SIG-M5 (cell line): ENCODE measurements around the gene CEP120.
"Not testable (repeated sequence)": the region's sequence is repeated elsewhere in the genome, so short reads cannot be mapped to it uniquely, and the experiment has no call there.

Experiments used
- DNase-seq: peaks from one replicate; lab custom pipeline; 2025; lab: John Stamatoyannopoulos, UW

CEP120 gene

GRCh38 chr5:123423278-123424149, at the start of gene CEP120:
Gene CEP120, minus strand, starts transcription at chr5:123423403. Its CDS starts 405 bp downstream, at chr5:123422998.
- peak; percentile 99 for DNase-seq

DNA sequence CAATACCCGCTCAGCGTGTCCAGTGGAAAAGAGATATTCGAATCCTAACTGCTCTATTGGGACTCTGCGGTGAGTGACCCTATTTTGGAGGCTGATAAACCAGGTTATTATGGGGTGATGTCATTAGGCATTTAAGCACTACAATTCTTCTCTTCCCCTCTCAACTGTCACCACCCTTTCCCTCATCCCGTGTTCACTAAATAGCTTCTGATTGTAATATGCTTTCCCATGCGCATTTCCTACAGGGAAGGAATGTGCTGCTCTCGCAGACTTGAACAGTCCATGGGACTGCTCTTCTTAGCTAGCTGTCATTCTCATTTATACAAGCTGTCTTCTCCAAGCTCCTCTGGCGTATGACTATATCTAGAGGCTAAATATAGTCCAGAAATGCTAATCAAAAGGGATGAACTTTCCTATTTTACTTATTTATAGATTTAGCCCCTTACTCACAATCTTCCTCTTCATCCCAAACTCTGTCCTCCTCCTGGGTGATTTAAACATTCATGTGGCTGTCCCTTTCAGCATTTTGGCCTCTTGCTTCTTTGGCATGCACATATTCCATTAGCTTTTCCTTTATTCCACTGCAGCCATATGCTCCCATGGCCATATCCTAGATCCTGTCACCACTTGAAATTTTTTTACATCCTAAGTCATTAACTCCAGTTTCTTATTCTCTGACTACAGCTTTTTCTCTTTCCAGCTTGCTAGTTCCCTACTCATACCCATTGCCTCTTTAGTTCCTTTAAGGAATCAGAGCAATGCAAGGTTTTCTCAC, 49.1 kb upstream of the CEP120 start:
- DNase-seq: no peak

DNA sequence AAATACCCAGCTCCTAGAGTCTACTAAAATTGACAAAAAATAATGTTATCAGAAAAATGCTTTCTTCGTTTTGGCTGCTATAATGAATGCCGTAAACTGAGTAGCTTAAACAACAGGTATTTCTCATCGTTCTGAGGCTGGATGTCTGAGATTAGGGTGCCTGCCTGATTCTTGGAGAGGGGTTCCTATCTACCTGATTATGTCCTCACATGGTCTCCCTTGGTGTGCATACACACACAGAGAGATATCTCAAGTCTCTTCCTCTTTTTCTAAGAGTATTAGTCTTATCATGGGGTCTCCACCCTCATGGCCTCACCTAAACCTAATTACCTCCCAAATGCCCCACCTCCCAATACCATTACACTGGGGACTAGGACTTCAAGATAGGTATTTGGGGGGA, 48.2 kb upstream of the CEP120 start:
- DNase-seq: no peak

DNA sequence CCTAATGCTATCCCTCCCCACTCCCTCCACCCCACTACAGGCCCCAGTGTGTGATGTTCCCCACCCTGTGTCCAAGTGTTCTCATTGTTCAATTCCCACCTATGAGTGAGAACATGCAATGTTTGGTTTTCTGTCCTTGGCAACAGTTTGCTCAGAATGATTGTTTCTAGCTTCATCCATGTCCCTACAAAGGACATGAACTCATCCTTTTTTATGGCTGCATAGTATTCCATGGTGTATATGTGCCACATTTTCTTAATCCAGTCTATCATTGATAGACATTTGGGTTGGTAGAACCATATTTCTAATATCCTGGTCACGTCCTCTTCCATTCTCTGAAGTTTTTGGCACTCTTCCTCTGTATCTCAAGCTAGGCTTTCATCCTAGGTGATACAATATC, 43.6 kb upstream of the CEP120 start:
- DNase-seq: not testable (repeated sequence)

- no peak for DNase-seq
Observed at GRCh38 chr5:123460296-123460729, 37.1 kb upstream of the CEP120 start.

DNA sequence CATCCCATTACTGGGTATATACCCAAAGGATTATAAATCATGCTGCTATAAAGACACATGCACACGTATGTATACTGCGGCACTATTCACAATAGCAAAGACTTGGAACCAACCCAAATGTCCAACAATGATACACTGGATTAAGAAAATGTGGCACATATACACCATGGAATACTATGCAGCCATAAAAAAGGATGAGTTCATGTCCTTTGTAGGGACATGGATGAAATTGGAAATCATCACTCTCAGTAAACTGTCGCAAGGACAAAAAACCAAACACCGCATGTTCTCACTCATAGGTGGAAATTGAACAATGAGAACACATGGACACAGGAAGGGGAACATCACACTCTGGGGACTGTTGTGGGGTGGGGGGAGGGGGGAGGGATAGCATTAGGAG, 35.8 kb upstream of the CEP120 start:
- DNase-seq: not testable (repeated sequence)

DNA sequence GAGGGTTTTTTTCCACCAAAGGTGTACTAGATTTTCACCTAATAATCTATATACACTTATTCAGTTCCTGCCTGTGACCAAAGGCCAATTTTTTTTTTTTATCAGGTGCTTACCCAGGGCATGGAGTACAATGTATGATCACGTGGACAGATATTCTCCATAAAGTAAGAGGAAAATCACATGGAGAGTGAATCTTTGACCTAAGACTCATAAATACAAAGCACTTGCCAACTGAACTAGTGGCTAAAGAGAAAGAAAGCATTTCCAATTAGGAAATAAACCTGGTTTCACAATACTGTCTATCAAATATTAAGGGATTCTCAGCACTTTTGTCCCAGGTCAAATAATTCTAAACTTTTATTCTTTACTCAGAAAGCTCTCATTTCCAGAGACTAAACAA, 33.0 kb upstream of the CEP120 start:
- DNase-seq: no peak

GRCh38 chr5:123455640-123456039, 32.4 kb upstream of the CEP120 start:
- DNase-seq: peak; percentile 40

- no peak for DNase-seq
Observed at GRCh38 chr5:123455095-123455494, 31.9 kb upstream of the CEP120 start.

DNA sequence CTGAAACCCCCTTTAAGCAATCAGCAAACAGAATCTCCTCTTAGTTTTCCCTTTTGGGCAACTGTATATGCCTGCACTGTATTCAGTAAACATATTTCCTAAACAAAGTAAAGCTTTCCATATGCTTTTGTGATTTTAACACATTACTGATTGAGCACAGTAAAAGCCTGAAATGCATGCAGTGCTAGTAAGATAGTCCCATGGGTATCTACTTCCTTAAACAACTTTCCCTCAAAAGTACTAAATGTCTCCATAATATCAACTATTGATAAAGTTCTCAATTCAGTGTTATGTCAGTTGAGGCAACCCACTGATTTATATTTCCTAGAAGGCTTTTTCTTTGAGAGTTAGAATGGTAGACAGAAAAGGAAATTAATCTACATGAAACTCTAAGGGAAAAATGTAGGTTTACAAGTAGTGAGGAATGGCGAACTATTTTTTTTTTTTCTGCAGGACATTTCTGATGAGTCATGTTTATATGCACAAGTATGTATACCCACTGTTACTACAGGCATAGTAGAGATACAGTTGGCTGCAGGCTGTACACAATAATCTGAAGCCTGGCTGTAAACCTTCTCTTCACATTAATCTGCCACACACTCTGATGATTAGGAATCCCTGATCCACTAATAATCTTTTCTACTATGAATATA, 31.2 kb upstream of the CEP120 start:
- no peak for DNase-seq

GRCh38 chr5:123452401-123452800, 29.2 kb upstream of the CEP120 start:
- no peak for DNase-seq

GRCh38 chr5:123451047-123451446, 27.8 kb upstream of the CEP120 start:
- no peak for DNase-seq

- DNase-seq: no peak
Observed at GRCh38 chr5:123450640-123451039, 27.4 kb upstream of the CEP120 start.

DNA sequence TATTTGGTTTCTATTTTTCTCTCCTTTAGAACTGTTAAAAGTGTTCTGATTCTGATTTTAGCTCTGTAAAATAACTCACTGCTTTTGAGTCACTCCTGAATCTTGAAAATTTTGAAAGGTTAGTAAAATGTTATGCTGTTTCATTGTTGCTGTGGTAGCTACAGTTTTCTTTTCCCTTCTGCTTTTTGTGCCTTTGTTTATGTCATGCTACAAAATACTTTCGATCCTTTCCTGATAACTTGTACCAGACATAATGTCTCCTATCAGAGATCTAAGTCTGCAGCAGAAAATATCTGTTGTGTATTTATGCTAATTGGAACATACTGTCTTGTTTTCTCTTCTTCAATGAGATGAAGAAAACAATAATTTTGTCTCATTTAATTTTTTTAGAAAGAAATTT, 26.9 kb upstream of the CEP120 start:
- DNase-seq: no peak

- DNase-seq: no peak
Observed at GRCh38 chr5:123449424-123449974, 26.3 kb upstream of the CEP120 start.

DNA sequence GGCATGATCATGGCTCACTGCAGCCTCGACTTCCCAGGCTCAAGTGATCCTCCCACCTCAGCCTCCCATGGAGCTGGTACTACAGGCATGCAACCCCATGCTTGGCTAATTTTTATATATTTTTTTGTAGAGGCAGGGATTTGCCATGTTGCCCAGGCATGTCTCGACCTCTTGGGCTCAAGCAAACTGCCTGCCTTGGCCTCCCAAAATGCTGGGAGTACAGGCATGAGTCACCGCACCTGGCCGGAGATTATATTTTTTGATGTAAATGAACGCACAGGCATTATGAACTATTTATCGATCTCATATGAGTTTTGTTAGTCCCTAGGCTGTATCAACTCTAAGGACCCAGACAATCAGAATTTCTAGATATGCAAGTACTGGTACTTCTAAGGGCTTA, 25.5 kb upstream of the CEP120 start:
- DNase-seq: no peak

DNA sequence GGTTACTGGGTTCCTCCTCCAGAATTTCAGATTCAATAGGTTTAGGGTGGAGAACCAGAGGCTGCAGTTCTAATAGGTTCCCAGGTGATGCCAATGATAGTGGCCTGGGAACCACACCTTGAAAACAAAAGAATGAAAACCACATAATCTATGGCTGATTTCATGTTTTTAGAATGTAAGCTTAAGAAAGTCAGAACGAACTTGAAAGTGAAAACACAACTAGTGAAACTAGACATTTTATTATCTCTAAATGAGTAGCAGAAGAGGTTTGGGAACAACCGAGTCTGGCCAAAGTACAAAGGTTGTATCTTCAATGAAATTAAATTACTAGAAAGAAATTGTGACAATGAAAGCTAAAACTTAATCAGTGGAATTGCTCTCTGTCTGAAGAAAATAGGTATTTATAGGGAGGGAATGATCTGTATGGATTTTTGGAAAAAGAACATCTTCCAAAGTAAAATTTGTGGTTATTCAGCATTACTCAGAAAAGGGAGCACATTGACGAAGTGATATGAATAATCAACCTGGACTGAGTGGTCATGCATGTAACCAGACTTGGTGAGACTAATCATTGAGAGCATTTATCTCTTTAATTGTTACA, 24.9 kb upstream of the CEP120 start:
- no peak for DNase-seq

GRCh38 chr5:123444016-123444415, 20.8 kb upstream of the CEP120 start:
- no peak for DNase-seq

DNA sequence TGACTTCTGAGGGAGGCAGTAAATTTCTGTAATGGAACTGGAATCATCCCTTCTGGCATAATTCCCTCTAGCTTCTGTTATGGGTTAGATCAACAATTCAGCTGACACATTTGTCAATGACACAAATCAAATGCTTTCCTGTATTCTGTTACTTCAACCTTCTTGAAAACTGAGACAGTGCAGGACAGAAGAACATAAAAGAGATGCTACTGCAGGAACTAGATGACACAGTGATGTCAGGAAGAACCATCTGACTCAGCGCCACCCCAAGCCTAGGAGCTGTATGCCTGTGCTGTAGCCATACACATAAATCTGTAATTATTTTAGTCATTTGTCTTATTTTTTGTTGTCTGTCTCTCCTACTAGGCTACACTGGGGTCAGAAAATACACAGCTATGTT, 18.2 kb upstream of the CEP120 start:
- no peak for DNase-seq

DNA sequence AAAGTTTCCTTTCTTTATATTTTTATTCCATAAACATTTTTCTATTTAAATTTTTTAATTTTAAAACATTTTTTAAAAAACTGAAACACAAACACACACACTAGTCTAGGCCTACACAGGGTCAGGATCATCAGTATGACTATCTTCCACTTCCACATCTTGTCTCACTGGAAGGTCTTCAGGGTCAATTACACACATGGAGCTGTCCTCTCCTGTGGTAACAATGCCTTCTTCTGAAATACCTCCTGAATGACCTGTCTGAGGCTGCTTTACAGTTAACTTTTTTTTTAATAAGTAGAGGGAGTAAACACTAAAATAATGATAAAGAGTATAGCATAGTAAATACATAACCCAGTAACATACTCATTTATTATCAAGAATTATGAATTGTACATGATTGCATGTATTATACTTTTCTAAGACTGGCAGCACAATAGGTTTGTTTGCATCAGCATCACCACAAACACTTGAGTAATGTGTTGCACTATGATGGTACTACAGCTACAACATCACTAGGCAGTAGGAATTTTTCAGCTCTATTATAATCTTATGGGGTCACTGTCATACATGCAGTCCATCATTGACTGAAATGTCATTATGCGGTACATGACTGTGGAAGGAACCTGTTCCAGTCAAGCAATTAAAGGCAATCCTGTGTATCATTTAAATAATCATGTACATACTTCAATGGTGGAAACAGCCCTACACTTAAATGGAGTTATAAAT, 17.4 kb upstream of the CEP120 start:
- DNase-seq: no peak

DNA sequence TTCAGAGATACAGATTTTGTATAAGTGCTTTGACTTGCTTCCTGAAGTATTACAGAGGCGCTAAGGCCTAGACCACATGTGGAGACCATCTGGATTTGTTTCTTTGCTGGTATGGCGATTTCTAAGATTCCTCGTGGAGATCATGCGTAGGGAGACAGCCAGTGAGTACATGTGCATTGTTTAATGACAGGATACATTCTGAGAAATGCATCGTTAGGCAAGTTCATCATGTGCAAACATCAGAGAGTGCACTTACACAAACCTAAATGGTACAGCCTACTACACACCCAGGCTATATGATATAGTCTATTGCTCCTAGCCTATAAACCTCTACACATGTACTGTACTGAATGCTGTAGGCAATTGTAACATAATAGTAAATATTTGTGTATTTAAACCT, 16.5 kb upstream of the CEP120 start:
- no peak for DNase-seq
